ENCODE measurements around the gene GGA2.

Gene GGA2, protein sequence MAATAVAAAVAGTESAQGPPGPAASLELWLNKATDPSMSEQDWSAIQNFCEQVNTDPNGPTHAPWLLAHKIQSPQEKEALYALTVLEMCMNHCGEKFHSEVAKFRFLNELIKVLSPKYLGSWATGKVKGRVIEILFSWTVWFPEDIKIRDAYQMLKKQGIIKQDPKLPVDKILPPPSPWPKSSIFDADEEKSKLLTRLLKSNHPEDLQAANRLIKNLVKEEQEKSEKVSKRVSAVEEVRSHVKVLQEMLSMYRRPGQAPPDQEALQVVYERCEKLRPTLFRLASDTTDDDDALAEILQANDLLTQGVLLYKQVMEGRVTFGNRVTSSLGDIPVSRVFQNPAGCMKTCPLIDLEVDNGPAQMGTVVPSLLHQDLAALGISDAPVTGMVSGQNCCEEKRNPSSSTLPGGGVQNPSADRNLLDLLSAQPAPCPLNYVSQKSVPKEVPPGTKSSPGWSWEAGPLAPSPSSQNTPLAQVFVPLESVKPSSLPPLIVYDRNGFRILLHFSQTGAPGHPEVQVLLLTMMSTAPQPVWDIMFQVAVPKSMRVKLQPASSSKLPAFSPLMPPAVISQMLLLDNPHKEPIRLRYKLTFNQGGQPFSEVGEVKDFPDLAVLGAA

DNA sequence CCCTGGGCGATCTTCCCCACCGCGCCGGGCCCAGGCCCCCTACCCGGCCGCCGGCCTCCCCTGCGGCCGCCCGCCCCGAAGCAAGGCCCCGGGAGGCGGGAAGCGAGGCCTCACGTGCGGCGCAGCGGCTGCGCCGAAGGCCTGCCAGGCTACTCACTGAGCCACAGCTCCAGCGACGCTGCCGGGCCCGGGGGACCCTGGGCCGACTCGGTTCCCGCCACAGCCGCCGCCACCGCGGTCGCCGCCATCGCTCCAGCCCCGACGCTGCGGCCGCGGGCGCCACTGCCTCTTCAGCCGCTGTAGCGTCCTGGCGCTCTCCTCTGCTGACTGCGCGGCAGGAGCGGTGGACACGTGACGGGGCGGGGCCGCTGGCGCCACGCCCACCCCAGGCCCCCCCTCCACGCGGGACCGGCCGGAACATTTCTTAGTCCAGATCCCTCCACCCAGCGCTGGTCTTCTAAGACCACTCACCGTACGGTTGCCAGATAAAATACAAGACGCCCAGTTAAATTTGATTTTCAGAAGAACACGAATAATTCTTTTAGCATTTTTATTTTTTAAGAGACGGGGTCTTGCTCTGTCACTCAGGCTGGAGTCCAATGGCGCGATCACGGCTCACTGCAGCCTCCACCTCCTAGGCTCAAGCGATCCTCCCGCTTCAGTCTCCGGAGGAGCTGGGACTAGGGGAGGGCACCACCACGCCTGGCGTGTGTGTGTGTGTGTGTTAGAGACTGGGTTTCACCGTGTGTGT lies at the start of gene GGA2:
GGA2 (minus strand) TSS at position 331 of the 751 bp plus-strand sequence; CDS start at position 248, 83 bp downstream.
- Histone ChIP-seq H3K4me1 (ENCODE audit: low read depth, poor library complexity, severe bottlenecking) (peaks cover 54% of the 10 kb centered on the region), H3K9ac (peak within 1 kb of the TSS; percentile 75), H3K27ac (peak within 1 kb of the TSS; percentile 36), H2AFZ (ENCODE audit: low read depth) (peak within 1 kb of the TSS; percentile 90), H3K4me2 (peak within 1 kb of the TSS; percentile 85), H3K36me3 (ENCODE audit: insufficient read depth) (no peaks in the 10 kb centered on the region; the same call in 1 of the 2 replicates), H3K27me3 (ENCODE audit: insufficient read depth, low read depth) (no peaks in the 10 kb centered on the region), H4K20me1 (ENCODE audit: insufficient read depth) (peaks cover 12% of the 10 kb centered on the region), H3K4me3 (IDR thresholded peaks at IDR 0.05; ENCODE audit: insufficient read depth, low read depth, low read length) (peak within 1 kb of the TSS; percentile 45), H3K79me2 (ENCODE audit: insufficient read depth, low read depth) (peaks cover 45% of the 10 kb centered on the region)
- TF ChIP-seq, protein P1, sequence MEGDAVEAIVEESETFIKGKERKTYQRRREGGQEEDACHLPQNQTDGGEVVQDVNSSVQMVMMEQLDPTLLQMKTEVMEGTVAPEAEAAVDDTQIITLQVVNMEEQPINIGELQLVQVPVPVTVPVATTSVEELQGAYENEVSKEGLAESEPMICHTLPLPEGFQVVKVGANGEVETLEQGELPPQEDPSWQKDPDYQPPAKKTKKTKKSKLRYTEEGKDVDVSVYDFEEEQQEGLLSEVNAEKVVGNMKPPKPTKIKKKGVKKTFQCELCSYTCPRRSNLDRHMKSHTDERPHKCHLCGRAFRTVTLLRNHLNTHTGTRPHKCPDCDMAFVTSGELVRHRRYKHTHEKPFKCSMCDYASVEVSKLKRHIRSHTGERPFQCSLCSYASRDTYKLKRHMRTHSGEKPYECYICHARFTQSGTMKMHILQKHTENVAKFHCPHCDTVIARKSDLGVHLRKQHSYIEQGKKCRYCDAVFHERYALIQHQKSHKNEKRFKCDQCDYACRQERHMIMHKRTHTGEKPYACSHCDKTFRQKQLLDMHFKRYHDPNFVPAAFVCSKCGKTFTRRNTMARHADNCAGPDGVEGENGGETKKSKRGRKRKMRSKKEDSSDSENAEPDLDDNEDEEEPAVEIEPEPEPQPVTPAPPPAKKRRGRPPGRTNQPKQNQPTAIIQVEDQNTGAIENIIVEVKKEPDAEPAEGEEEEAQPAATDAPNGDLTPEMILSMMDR (conservative IDR thresholded peaks at IDR 0.05; ENCODE audit: low read depth, low read length): no peak

- Histone ChIP-seq H3K9ac (peak overlapping the region; percentile 95), H3K27ac (peak overlapping the region; percentile 81), H3K4me3 (IDR thresholded peaks at IDR 0.05; ENCODE audit: insufficient read depth, low read depth, low read length) (no peak overlapping the region), H3K27me3 (ENCODE audit: insufficient read depth, low read depth) (no peaks in the 10 kb centered on the region), H3K4me2 (peak overlapping the region; percentile 92), H3K36me3 (ENCODE audit: insufficient read depth) (peaks cover 9% of the 10 kb centered on the region; the same call in 1 of the 2 replicates), H3K4me1 (ENCODE audit: low read depth, poor library complexity, severe bottlenecking) (peaks cover 50% of the 10 kb centered on the region), H4K20me1 (ENCODE audit: insufficient read depth) (peaks cover 4% of the 10 kb centered on the region; the same call in 1 of the 2 replicates), H2AFZ (ENCODE audit: low read depth) (peak overlapping the region; percentile 45), H3K79me2 (ENCODE audit: insufficient read depth, low read depth) (peaks cover 69% of the 10 kb centered on the region)
- TF ChIP-seq, protein P1 (conservative IDR thresholded peaks at IDR 0.05; ENCODE audit: low read depth, low read length): no peak
Observed at GRCh38 chr16:23557779-23558702, 47.7 kb upstream of the GGA2 start.

DNA sequence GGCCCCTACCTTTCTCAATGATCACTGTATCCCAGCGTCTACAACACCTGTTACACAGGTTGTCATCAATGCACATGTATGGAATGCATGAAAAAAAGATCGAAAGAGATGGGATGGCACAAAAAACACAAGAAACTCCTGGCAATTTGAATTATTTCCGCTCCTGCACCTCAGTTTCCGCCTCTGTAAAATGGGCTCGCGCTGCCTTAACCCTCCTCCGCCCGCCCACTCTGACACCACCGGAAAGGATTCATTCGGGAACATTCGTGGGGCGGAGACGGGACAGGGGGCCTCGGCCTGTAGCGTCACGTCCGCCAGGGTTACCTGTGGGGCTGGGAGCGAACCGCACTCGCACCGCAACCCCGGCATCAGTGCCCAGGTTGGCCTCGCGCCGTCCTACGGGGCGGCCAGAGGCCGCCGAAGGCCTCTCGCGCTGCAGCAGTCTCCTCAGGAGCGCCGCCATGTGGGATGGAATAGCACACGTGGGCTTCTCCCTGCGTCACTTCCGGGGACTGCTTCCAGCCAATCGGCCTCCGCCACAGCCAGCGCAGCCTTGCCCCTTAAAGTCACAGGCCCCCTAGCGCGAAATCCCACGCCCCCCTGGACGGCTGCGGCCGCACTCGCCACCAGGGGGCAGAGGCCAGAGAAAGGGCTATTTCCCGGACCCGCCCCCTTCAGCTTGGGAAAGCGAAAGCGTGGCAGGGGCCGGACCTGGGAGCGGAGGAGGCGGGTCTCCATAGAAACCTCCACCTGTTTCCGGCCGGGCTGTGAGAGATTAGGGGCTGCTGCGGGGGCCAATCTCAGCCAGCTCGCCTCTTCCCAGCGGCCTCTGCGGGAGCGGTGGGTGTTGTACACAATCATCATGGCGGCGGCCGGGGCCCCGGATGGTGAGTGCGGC lies 46.8 kb upstream of the GGA2 start, which contains the start of the genes EARS2 and UBFD1:
EARS2 (minus strand) TSS at position 470 of the 898 bp plus-strand sequence; CDS start at position 463, 7 bp downstream.
UBFD1 (plus strand) TSS at position 847 of the 898 bp plus-strand sequence; CDS start at position 863, 16 bp downstream.
- Histone ChIP-seq H3K4me1 (ENCODE audit: low read depth, poor library complexity, severe bottlenecking) (peaks cover 50% of the 10 kb centered on the region), H3K27ac (peak within 1 kb of the TSS; percentile 81), H3K27me3 (ENCODE audit: insufficient read depth, low read depth) (no peaks in the 10 kb centered on the region), H3K79me2 (ENCODE audit: insufficient read depth, low read depth) (peaks cover 69% of the 10 kb centered on the region), H3K36me3 (ENCODE audit: insufficient read depth) (peaks cover 4% of the 10 kb centered on the region; the same call in 1 of the 2 replicates), H4K20me1 (ENCODE audit: insufficient read depth) (peaks cover 4% of the 10 kb centered on the region; the same call in 1 of the 2 replicates), H3K4me2 (peak within 1 kb of the TSS; percentile 94), H2AFZ (ENCODE audit: low read depth) (peak within 1 kb of the TSS; percentile 79), H3K4me3 (IDR thresholded peaks at IDR 0.05; ENCODE audit: insufficient read depth, low read depth, low read length) (no peak within 1 kb of the TSS), H3K9ac (peak within 1 kb of the TSS; percentile 95)
- TF ChIP-seq, protein P1 (conservative IDR thresholded peaks at IDR 0.05; ENCODE audit: low read depth, low read length): peak; percentile 83

Measured in KMS-11 (cell line).